EH (cell line): ENCODE data around the gene RAPGEF1.

ENCODE experiments used
- DNase-seq: peaks from one replicate; pipeline ENCODE4 v3.0.0-alpha.2; 2015; ENCODE audit warnings: low read depth

Gene RAPGEF1

DNA sequence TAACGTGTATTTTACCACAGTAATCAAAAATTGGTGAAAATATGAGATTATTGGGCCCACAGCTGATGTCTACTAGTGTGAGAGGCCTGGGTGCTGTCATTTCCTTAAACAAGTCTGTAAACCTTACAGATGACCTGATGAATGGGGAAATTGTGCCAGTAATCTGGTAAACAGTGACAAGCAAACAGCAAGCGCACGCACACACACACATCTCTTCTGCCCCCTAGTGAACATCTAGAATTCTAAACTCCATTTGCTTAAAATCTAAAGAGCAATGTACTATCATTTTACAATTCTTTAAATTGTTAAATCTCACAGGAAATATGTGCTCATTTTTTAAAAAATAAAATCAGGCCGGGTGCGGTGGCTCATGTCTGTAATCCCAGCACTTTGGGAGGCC, 7.5 kb upstream of the RAPGEF1 start:
- DNase-seq = peak; percentile 61

GRCh38 chr9:131745610-131746009, 5.7 kb upstream of the RAPGEF1 start:
- no peak for DNase-seq

- DNase-seq = no peak
These were observed 4.9 kb upstream of the RAPGEF1 start for GRCh38 chr9:131744720-131745201.

GRCh38 chr9:131744171-131744719, 4.4 kb upstream of the RAPGEF1 start:
- no peak for DNase-seq

DNA sequence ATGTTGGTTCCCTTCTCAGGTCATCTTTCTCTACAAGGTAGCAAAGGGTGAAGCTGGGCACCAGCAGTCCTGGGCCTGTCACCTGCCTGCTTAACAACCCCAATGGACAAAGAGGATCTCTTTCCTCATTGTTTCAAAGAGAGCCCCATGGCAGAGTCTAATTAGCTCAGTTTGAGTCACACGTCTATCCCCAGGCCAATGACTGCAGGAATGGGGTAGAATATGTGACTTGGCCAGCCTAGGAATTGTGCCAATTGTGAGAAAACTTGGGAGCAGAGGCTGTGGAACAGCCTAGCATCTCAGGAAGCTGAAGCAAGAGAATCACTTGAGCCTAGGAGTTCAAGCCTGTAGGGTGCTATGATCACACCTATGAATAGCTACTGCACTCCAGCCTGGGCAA, 3.6 kb upstream of the RAPGEF1 start:
- DNase-seq = peak; percentile 67

DNA sequence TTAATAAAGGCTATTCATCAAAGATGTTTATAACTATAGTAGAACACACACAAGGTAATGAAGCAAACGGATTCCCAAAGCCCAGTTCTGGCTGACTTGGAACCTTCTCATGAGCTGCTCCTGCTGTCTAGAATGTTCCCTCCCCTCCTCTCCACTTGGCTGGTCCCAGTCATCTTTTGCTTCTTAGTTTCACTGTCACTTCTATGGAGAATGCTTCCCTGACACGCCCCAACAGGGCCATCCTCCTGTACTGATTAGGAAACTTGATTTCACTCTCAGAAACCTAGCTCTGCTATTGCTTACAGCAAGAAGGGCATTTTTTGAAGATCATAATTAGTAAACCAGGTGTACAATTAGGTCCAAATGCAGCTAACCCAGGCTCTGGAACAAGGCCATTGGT, 3.2 kb upstream of the RAPGEF1 start:
- no peak for DNase-seq

GRCh38 chr9:131740898-131741297, 1.0 kb upstream of the RAPGEF1 start:
- no peak for DNase-seq

GRCh38 chr9:131739133-131739958, 530 bp downstream of the RAPGEF1 start:
- DNase-seq = peak; percentile 45

GRCh38 chr9:131738293-131739132, 1.4 kb downstream of the RAPGEF1 start:
- DNase-seq = no peak

DNA sequence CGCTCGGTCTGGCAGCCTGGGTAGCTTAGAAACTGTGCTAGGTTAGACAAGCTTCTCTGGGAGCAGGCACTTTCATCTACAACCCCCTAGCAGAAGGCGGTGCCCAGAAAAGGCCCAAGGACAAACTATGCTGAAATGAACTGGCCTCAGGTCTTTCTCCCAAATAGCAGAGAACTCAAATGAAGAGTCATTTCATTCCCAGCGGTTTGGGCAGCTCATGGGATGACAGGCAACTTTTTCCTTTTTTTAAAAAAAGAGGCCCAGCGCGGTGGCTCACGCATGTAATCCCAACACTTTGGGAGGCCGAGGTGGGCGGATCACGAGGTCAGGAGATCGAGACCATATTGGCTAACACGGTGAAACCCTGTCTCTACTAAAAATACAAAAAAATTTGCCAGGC, 2.5 kb downstream of the RAPGEF1 start:
- DNase-seq = no peak

GRCh38 chr9:131736431-131736830, 3.4 kb downstream of the RAPGEF1 start:
- no peak for DNase-seq

- DNase-seq = no peak
These were observed 4.4 kb downstream of the RAPGEF1 start for GRCh38 chr9:131735238-131736128.

- no peak for DNase-seq
These were observed 5.1 kb downstream of the RAPGEF1 start for GRCh38 chr9:131734781-131735180.

GRCh38 chr9:131734165-131734610, 5.7 kb downstream of the RAPGEF1 start:
- DNase-seq = peak; percentile 70

DNA sequence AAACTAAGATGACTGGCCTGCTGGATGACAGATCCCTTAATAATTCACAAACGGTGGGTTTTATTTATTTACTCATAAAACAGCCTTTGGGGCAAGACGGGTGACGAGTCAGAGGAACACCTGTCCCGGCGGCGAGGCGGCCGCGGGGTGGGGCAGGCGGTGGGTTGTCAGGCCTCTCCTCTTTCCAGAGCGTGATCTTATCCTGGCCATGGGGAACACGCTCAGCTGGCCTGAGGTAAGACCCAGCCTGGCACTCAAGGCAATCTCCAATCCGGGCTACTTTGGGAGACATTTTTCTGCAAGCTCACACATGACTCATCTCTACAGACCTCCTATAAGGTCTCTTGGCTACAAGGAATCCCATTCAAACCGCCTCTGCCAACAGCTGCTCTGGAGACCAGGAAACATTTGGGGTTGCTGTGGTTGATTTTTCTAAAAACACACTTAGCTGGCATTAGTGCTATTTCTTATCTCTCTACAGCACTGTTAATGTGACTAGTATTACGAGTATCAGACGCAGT, 6.3 kb downstream of the RAPGEF1 start:
- peak; percentile 98 for DNase-seq

DNA sequence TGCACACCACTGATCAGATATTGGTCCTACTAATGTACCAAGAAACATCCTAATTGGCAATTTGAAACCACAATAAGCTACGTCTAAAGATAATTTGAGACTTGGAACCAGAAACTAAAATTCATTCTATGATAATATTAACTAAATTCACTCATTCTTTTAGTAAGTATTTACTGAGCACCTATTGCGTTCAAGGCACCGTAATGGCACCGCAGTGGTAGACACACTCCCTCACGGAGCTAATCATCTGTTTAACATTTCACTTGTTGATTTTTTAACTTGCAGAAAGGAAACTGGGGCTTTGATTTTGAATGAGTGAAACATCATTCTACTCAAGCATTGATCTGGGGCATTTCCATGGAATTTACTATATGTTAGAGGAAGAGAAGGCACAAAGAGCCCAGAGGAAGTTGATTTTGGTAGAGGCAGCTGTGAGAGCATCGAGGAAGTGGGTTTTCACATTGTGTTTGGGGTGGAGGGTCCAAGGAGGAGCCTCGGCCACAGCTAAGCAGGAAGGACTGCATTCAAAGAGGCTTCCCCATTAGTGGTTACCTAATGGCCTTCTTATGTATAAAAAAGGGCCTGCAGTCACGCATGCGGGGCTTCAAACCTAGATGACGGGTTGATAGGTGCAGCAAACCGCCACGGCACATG, 7.1 kb downstream of the RAPGEF1 start:
- no peak for DNase-seq

DNA sequence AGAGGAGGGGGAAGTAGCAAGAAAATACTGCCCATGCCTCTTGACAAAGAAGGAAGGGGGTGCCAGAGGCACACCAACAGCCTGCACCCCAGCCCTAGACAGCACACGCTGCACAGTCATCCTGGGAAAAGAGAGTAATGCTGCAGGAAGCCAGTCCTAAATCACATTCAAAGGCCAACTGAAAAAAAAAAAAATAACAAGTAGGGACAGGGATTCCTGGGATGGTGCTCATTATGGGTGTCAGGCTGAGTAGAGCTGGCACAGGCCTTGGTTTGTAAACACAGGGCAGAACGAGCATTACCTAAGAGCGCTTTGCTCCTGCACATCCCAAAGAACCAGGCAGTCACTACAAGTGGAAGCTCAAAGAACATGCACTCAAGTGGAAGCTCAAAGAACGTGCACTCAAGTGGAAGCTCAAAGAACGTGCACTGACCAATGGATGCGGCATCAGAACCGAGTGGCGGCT, 7.8 kb downstream of the RAPGEF1 start:
- peak; percentile 94 for DNase-seq

DNA sequence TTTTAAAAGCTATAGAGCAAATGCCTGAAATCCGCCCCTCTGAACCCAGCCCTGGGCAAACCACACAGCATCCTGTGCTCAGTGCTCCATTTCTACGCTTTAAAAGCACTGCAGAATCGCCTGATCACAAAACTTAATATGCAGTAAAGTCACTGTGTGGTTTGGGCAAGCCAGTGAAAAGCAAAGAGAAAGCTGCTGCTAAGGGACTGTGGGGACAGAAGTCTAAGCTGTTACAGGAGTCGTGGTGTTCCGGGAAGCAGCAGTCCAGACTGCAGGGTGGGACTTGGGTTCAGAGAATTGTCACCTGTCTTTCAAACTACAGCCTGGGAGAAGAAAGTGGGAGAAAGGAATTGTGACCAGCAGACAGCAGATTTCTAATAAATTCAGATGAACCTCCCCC, 8.2 kb downstream of the RAPGEF1 start:
- no peak for DNase-seq

DNA sequence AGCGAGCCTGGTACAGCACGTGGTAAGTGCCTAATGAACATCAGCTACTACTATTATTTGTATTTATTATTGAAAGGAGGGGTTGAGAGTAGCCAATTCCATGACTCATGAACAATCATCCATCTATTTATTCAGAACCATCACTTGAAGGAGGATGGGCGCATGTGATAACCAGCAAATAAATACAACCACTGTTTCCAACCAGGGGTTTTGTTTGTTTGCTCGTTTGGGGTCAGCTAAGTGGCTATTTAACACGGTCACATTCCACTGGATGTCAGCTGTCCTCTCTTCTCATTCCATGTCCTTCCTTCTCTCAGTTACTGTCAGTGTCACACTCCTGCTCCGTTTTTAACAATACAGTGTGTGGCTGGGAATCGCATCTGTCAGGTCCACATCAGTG, 8.6 kb downstream of the RAPGEF1 start:
- DNase-seq = no peak

- DNase-seq = no peak
These were observed 10.9 kb downstream of the RAPGEF1 start for GRCh38 chr9:131728961-131729360.

DNA sequence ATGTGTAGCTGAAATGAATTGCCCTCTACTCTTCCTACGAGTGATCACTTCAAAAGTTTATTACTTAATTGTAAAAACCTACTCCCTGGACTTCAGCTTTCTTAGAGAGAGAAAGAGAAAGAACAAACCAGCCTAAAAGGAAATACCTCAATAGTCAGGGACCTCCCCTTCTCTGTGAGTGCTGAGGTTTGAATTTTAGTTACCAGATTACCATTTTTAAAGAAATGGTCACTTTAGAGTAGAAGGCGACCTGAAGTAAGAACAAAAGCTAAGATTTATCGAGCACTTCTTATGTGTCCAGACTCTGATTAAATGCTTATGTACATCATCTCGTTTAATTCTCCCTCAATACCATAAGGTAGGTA, 11.3 kb downstream of the RAPGEF1 start:
- DNase-seq = no peak
